SK-N-SH treated with all-trans-retinoic acid at 6 μM for 48 hours (cell line): ENCODE results near the gene PCDHGA11.

Experiments
- ATAC-seq: fragments of 200-7000 bp; cut with Tn5 transposase; 3 replicates; pipeline ENCODE4 v1.9.1; 2020; ENCODE audit warnings: mild to moderate bottlenecking, moderate library complexity
- ARNTL ChIP-seq: fragments of 450-650 bp; formaldehyde crosslinking; IDR thresholded peaks from 2 replicates; pipeline ENCODE4 v1.5.0; 2020; ENCODE audit warnings: low read depth, mild to moderate bottlenecking, moderate library complexity, borderline replicate concordance
- BACH2 ChIP-seq: fragments of 250-450 bp; sonication (Bioruptor Pico); IDR thresholded peaks from 2 replicates; pipeline ENCODE4 v1.9.0; 2021; ENCODE audit warnings: mild to moderate bottlenecking, borderline replicate concordance
- CSDC2 ChIP-seq: fragments of 250-450 bp; sonication (Bioruptor Pico); IDR thresholded peaks from 2 replicates; pipeline ENCODE4 v1.5.0; 2020; ENCODE audit warnings: mild to moderate bottlenecking, moderate library complexity
- ESRRG ChIP-seq: fragments of 250-450 bp; sonication (Bioruptor Pico); IDR thresholded peaks from 2 replicates; pipeline ENCODE4 v1.6.1; 2021; ENCODE audit warnings: mild to moderate bottlenecking
- ISL1 ChIP-seq: fragments of 250-450 bp; sonication (Bioruptor Pico); IDR thresholded peaks from 2 replicates; pipeline ENCODE4 v2.1.2; 2022; ENCODE audit warnings: mild to moderate bottlenecking, moderate library complexity
- OSR1 ChIP-seq: fragments of 250-450 bp; sonication (Bioruptor Pico); IDR thresholded peaks from 2 replicates; pipeline ENCODE4 v1.8.0; 2022; ENCODE audit warnings: moderate library complexity, mild to moderate bottlenecking, inconsistent platforms
- RARB ChIP-seq: fragments of 250-450 bp; sonication (Bioruptor Pico); IDR thresholded peaks from 2 replicates; pipeline ENCODE4 v1.8.0; 2021; ENCODE audit warnings: mild to moderate bottlenecking, moderate library complexity
- SNAI2 ChIP-seq: fragments of 250-450 bp; sonication (Bioruptor Pico); IDR thresholded peaks from 2 replicates; pipeline ENCODE4 v1.5.0; 2020; ENCODE audit warnings: mild to moderate bottlenecking, moderate library complexity
- TCF4 ChIP-seq: fragments of 250-450 bp; sonication (Bioruptor Pico); IDR thresholded peaks from 2 replicates; pipeline ENCODE4 v1.8.0; 2021; ENCODE audit warnings: mild to moderate bottlenecking, moderate library complexity, borderline replicate concordance
- ZFP3 ChIP-seq: fragments of 250-450 bp; sonication (Bioruptor Pico); IDR thresholded peaks from 2 replicates; pipeline ENCODE4 v1.5.0; 2020; ENCODE audit warnings: mild to moderate bottlenecking, moderate library complexity
- ZFP30 ChIP-seq: fragments of 450-650 bp; formaldehyde crosslinking; IDR thresholded peaks from 2 replicates; pipeline ENCODE4 v1.5.0; 2022; ENCODE audit warnings: mild to moderate bottlenecking, moderate library complexity
- ZNF565 ChIP-seq: fragments of 450-650 bp; formaldehyde crosslinking; conservative IDR thresholded peaks from 2 replicates; pipeline ENCODE4 v1.5.0; 2020; ENCODE audit warnings: low read depth, mild to moderate bottlenecking, moderate library complexity
- ZNF70 ChIP-seq: fragments of 450-650 bp; formaldehyde crosslinking; IDR thresholded peaks from 2 replicates; pipeline ENCODE4 v1.5.0; 2020; ENCODE audit warnings: mild to moderate bottlenecking, moderate library complexity
- ZNF8 ChIP-seq: fragments of 450-650 bp; formaldehyde crosslinking; IDR thresholded peaks from 2 replicates; pipeline ENCODE4 v1.5.0; 2020; ENCODE audit warnings: mild to moderate bottlenecking, moderate library complexity
- TF ChIP-seq, protein P1 (sequence below): fragments of 250-450 bp; sonication (Bioruptor Pico); IDR thresholded peaks from 2 replicates; pipeline ENCODE4 v1.5.1; 2020; ENCODE audit warnings: low read depth, mild to moderate bottlenecking, moderate library complexity
- TF ChIP-seq, protein P2 (sequence below): fragments of 250-450 bp; sonication (Bioruptor Pico); IDR thresholded peaks from 2 replicates; pipeline ENCODE4 v1.8.0; 2021; ENCODE audit warnings: low read depth, mild to moderate bottlenecking, moderate library complexity, borderline replicate concordance
- TF ChIP-seq, protein P3 (sequence below): fragments of 250-450 bp; sonication (Bioruptor Pico); IDR thresholded peaks from 2 replicates; pipeline ENCODE4 v1.5.1; 2021; ENCODE audit warnings: mild to moderate bottlenecking, moderate library complexity
- TF ChIP-seq, protein P4 (sequence below): fragments of 250-450 bp; sonication (Bioruptor Pico); IDR thresholded peaks from 2 replicates; pipeline ENCODE4 v1.5.0; 2020; ENCODE audit warnings: mild to moderate bottlenecking, moderate library complexity
- TF ChIP-seq, protein P5 (sequence below): fragments of 250-450 bp; sonication (Bioruptor Pico); IDR thresholded peaks from 2 replicates; pipeline ENCODE4 v1.8.0; 2020; ENCODE audit warnings: mild to moderate bottlenecking, moderate library complexity, borderline replicate concordance

Gene PCDHGA11

DNA sequence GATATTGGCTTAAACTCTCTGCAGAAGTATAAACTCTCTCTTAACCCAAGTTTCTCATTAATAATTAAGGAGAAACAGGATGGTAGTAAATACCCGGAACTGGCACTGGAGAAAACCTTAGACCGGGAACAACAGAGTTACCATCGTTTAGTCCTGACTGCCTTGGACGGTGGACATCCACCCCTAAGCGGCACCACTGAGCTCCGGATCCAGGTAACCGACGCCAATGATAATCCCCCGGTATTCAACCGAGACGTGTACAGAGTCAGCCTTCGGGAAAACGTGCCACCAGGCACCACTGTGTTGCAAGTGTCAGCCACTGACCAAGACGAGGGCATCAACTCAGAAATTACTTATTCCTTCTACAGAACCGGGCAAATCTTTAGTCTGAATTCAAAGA, 22.2 kb upstream of the PCDHGA11 start:
- TF ChIP-seq ZNF8 (CRISPR knock-in tag): no peak
- TF ChIP-seq TCF4 (CRISPR knock-in tag): no peak
- no peak for TF ChIP-seq ZNF565 (CRISPR knock-in tag)
- no peak for TF ChIP-seq ZFP3
- TF ChIP-seq, protein P1, sequence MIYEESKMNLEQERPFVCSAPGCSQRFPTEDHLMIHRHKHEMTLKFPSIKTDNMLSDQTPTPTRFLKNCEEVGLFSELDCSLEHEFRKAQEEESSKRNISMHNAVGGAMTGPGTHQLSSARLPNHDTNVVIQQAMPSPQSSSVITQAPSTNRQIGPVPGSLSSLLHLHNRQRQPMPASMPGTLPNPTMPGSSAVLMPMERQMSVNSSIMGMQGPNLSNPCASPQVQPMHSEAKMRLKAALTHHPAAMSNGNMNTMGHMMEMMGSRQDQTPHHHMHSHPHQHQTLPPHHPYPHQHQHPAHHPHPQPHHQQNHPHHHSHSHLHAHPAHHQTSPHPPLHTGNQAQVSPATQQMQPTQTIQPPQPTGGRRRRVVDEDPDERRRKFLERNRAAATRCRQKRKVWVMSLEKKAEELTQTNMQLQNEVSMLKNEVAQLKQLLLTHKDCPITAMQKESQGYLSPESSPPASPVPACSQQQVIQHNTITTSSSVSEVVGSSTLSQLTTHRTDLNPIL (CRISPR knock-in tag): no peak
- no peak for ATAC-seq

DNA sequence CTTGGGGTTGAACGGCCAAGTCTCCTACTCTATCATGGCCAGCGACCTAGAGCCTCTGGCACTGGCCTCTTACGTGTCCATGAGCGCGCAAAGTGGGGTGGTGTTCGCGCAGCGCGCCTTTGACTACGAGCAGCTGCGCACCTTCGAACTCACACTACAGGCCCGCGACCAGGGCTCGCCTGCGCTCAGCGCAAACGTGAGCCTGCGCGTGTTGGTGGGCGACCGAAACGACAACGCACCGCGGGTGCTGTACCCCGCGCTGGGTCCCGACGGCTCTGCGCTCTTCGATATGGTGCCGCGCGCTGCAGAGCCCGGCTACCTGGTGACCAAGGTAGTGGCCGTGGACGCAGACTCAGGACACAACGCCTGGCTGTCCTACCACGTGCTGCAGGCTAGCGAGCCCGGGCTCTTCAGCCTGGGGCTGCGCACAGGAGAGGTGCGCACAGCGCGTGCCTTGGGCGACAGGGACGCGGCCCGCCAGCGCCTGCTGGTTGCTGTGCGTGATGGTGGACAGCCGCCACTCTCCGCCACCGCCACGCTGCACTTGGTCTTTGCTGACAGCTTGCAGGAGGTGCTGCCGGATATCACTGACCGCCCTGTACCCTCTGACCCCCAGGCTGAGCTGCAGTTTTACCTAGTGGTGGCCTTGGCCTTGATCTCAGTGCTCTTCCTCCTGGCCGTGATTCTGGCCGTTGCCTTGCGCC, 21.1 kb upstream of the PCDHGA11 start:
- no peak for ATAC-seq
- TF ChIP-seq TCF4 (CRISPR knock-in tag) (no peak), ZNF70 (CRISPR knock-in tag) (no peak), ESRRG (no peak), ZFP3 (no peak), RARB (no peak), OSR1 (CRISPR knock-in tag) (no peak), SNAI2 (CRISPR knock-in tag) (no peak), ZFP30 (no peak), BACH2 (CRISPR knock-in tag) (no peak), ISL1 (CRISPR knock-in tag) (no peak), ZNF565 (CRISPR knock-in tag) (no peak), CSDC2 (no peak), ARNTL (CRISPR knock-in tag) (no peak)
- TF ChIP-seq, protein P2, sequence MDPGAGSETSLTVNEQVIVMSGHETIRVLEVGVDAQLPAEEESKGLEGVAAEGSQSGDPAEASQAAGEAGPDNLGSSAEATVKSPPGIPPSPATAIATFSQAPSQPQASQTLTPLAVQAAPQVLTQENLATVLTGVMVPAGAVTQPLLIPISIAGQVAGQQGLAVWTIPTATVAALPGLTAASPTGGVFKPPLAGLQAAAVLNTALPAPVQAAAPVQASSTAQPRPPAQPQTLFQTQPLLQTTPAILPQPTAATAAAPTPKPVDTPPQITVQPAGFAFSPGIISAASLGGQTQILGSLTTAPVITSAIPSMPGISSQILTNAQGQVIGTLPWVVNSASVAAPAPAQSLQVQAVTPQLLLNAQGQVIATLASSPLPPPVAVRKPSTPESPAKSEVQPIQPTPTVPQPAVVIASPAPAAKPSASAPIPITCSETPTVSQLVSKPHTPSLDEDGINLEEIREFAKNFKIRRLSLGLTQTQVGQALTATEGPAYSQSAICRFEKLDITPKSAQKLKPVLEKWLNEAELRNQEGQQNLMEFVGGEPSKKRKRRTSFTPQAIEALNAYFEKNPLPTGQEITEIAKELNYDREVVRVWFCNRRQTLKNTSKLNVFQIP (CRISPR knock-in tag): no peak
- TF ChIP-seq, protein P3, sequence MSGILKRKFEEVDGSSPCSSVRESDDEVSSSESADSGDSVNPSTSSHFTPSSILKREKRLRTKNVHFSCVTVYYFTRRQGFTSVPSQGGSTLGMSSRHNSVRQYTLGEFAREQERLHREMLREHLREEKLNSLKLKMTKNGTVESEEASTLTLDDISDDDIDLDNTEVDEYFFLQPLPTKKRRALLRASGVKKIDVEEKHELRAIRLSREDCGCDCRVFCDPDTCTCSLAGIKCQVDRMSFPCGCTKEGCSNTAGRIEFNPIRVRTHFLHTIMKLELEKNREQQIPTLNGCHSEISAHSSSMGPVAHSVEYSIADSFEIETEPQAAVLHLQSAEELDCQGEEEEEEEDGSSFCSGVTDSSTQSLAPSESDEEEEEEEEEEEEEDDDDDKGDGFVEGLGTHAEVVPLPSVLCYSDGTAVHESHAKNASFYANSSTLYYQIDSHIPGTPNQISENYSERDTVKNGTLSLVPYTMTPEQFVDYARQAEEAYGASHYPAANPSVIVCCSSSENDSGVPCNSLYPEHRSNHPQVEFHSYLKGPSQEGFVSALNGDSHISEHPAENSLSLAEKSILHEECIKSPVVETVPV (CRISPR knock-in tag): no peak
- TF ChIP-seq, protein P4, sequence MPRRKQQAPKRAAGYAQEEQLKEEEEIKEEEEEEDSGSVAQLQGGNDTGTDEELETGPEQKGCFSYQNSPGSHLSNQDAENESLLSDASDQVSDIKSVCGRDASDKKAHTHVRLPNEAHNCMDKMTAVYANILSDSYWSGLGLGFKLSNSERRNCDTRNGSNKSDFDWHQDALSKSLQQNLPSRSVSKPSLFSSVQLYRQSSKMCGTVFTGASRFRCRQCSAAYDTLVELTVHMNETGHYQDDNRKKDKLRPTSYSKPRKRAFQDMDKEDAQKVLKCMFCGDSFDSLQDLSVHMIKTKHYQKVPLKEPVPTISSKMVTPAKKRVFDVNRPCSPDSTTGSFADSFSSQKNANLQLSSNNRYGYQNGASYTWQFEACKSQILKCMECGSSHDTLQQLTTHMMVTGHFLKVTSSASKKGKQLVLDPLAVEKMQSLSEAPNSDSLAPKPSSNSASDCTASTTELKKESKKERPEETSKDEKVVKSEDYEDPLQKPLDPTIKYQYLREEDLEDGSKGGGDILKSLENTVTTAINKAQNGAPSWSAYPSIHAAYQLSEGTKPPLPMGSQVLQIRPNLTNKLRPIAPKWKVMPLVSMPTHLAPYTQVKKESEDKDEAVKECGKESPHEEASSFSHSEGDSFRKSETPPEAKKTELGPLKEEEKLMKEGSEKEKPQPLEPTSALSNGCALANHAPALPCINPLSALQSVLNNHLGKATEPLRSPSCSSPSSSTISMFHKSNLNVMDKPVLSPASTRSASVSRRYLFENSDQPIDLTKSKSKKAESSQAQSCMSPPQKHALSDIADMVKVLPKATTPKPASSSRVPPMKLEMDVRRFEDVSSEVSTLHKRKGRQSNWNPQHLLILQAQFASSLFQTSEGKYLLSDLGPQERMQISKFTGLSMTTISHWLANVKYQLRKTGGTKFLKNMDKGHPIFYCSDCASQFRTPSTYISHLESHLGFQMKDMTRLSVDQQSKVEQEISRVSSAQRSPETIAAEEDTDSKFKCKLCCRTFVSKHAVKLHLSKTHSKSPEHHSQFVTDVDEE (CRISPR knock-in tag): no peak
- TF ChIP-seq, protein P1 (CRISPR knock-in tag): no peak
- TF ChIP-seq, protein P5, sequence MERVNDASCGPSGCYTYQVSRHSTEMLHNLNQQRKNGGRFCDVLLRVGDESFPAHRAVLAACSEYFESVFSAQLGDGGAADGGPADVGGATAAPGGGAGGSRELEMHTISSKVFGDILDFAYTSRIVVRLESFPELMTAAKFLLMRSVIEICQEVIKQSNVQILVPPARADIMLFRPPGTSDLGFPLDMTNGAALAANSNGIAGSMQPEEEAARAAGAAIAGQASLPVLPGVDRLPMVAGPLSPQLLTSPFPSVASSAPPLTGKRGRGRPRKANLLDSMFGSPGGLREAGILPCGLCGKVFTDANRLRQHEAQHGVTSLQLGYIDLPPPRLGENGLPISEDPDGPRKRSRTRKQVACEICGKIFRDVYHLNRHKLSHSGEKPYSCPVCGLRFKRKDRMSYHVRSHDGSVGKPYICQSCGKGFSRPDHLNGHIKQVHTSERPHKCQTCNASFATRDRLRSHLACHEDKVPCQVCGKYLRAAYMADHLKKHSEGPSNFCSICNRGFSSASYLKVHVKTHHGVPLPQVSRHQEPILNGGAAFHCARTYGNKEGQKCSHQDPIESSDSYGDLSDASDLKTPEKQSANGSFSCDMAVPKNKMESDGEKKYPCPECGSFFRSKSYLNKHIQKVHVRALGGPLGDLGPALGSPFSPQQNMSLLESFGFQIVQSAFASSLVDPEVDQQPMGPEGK (CRISPR knock-in tag): no peak
